Brain microvascular endothelial cell (primary cell): ENCODE measurements around the gene POFUT2.

Experiments
- DNase-seq: peaks from one replicate; pipeline ENCODE4 v3.0.0-alpha.2; 2020
- H3K27ac ChIP-seq: fragments of 250-450 bp; sonication (Bioruptor Pico); 2 replicates; pipeline ENCODE4 v1.5.1; 2020; ENCODE audit warnings: mild to moderate bottlenecking, moderate library complexity
- H3K27me3 ChIP-seq: fragments of 250-450 bp; sonication (Bioruptor Pico); replicated peaks from 2 replicates; pipeline ENCODE4 v1.5.1; 2020; ENCODE audit warnings: mild to moderate bottlenecking
- H3K36me3 ChIP-seq: fragments of 250-450 bp; sonication (Bioruptor Pico); replicated peaks from 2 replicates; pipeline ENCODE4 v1.5.1; 2020; ENCODE audit warnings: mild to moderate bottlenecking
- H3K4me3 ChIP-seq: 2 replicates; pipeline ENCODE4 v1.5.1; 2011; ENCODE audit warnings: low read depth, mild to moderate bottlenecking, control low read depth, low read length, moderate library complexity
- CTCF ChIP-seq: IDR thresholded peaks from 2 replicates; pipeline ENCODE4 v1.5.1; 2011; ENCODE audit warnings: low read depth, mild to moderate bottlenecking, moderate library complexity, low read length, control low read depth, inconsistent platforms; ENCODE audit errors: missing control alignments
- in situ Hi-C: cut with HindIII; loops from 2 replicates; pipeline ENCODE4 v1.10.0; 2017; ENCODE audit warnings: low sequenced_read_pairs, low pct_ligation_motif_present

Gene POFUT2

GRCh38 chr21:45248301-45248892 is 39.3 kb downstream of the POFUT2 start:
- peak overlapping the region; percentile 32 for H3K4me3 ChIP-seq
- H3K27ac ChIP-seq, result no peak overlapping the region
- H3K36me3 ChIP-seq, result no peaks in the 10 kb centered on the region
- in situ Hi-C loops, result no loop called here
- DNase-seq, result no peak
- no peaks in the 10 kb centered on the region for H3K27me3 ChIP-seq
- TF ChIP-seq CTCF, result no peak

GRCh38 chr21:45246386-45247320 is 41.0 kb downstream of the POFUT2 start:
- DNase-seq, result no peak

GRCh38 chr21:45244799-45245340 is 42.8 kb downstream of the POFUT2 start:
- no peak overlapping the region for H3K27ac ChIP-seq
- no peak for DNase-seq
- no peaks in the 10 kb centered on the region for H3K27me3 ChIP-seq
- TF ChIP-seq CTCF, result no peak
- in situ Hi-C loops, result no loop called here
- no peak overlapping the region for H3K4me3 ChIP-seq
- H3K36me3 ChIP-seq, result no peaks in the 10 kb centered on the region

More at GRCh38 chr21:45246386-45247320, 41.0 kb downstream of the POFUT2 start:
- H3K4me3 ChIP-seq, result no peak overlapping the region
- no peak for TF ChIP-seq CTCF
- no peaks in the 10 kb centered on the region for H3K36me3 ChIP-seq
- H3K27me3 ChIP-seq, result no peaks in the 10 kb centered on the region
- in situ Hi-C loops, result no loop called here
- H3K27ac ChIP-seq, result no peak overlapping the region

- Histone ChIP-seq H3K27ac (no peak overlapping the region), H3K36me3 (no peaks in the 10 kb centered on the region), H3K4me3 (no peak overlapping the region), H3K27me3 (no peaks in the 10 kb centered on the region)
- TF ChIP-seq CTCF, result no peak
- DNase-seq, result no peak
- in situ Hi-C loops, result no loop called here
These were observed 44.1 kb downstream of the POFUT2 start for GRCh38 chr21:45243603-45244002.

- no peaks in the 10 kb centered on the region for H3K36me3 ChIP-seq
- in situ Hi-C loops, result no loop called here
- H3K27me3 ChIP-seq, result no peaks in the 10 kb centered on the region
- H3K4me3 ChIP-seq, result no peak overlapping the region
- no peak overlapping the region for H3K27ac ChIP-seq
- no peak for DNase-seq
- TF ChIP-seq CTCF, result no peak
These were observed 46.3 kb downstream of the POFUT2 start for GRCh38 chr21:45241357-45241756.
